K562 (cell line): ENCODE measurements around the gene MEGF11. TPM values are rescaled to one million over a fixed set of nuclear protein-coding genes. Genes with fewer than 3 reads are reported as not detected.

Source experiments
- ATAC-seq: fragments of 200-7000 bp; cut with Tn5 transposase; 3 replicates; pipeline ENCODE4 v1.9.1; 2020; ENCODE audit warnings: moderate library complexity
- BruUV-seq: library from RNA; stranded (reverse); fragments of 400-500 nt; replicated peaks from 2 replicates; lab custom pipeline; 2021; lab: Mats Ljungman, UMichigan
- CTCF ChIA-PET: fragments of 300-600 bp; formaldehyde crosslinking; extraction: SDS; loops from one replicate; lab custom pipeline; 2021; ENCODE audit warnings: low intra/inter-chr PET ratio; lab: Yijun Ruan, JAX
- POLR2A ChIA-PET: fragments of 300-600, 350-650 bp; sonication (Branson Sonifier 250); formaldehyde crosslinking; extraction: SDS; loops from one replicate; lab custom pipeline; 2021; ENCODE audit warnings: antibody characterized with exemption, inconsistent platforms; lab: Yijun Ruan, JAX
- DNase-seq, 4 experiments: peaks; one replicate each; pipeline versions ENCODE4 v3.0.0 to v3.0.0-alpha.2; 2011 to 2018; ENCODE audit warnings: low spot score in 3 of 4, mixed read lengths in 3 of 4; ENCODE audit errors: extremely low read depth in 1 of 4
- FAIRE-seq: peaks from 2 replicates; lab custom pipeline; 2011; peaks lifted over from hg19 to GRCh38; lab: Jason Lieb, UNC
- H2AFZ ChIP-seq: 2 replicates; pipeline ENCODE4 v1.6.0; 2011; ENCODE audit warnings: low read depth, low read length, control low read depth, inconsistent platforms
- H3K27ac ChIP-seq: fragments of 200-600 bp; 3 replicates; pipeline ENCODE4 v1.8.0; 2011; ENCODE audit warnings: low read depth, mild to moderate bottlenecking, control low read depth, inconsistent platforms, low read length, moderate library complexity, mixed read lengths; ENCODE audit errors: extremely low read depth
- H3K27me3 ChIP-seq, 2 experiments: fragments of 300-600 bp in 1 of 2; 2 replicates in 1 of 2; 3 replicates in 1 of 2; pipeline versions ENCODE4 v1.6.0 to v1.8.0; 2011; ENCODE audit warnings: inconsistent platforms in 2 of 2, low read length in 2 of 2, mild to moderate bottlenecking in 1 of 2, mixed read lengths in 1 of 2, moderate library complexity in 1 of 2; ENCODE audit not compliant: control insufficient read depth in 2 of 2, insufficient read depth in 2 of 2
- H3K36me3 ChIP-seq: fragments of 300-600 bp; 3 replicates; pipeline ENCODE4 v1.8.0; 2011; ENCODE audit warnings: mild to moderate bottlenecking, low read length, inconsistent platforms; ENCODE audit not compliant: control insufficient read depth, insufficient read depth
- H3K4me1 ChIP-seq, 2 experiments: fragments of 200-600 bp in 1 of 2; replicated peaks in 1 of 2; 2 replicates in 1 of 2; 3 replicates in 1 of 2; pipeline versions ENCODE4 v1.5.1 to v1.8.0; 2011; ENCODE audit warnings: inconsistent platforms in 2 of 2, low read length in 2 of 2, mild to moderate bottlenecking in 1 of 2, mixed read lengths in 1 of 2, moderate library complexity in 1 of 2; ENCODE audit not compliant: control insufficient read depth in 2 of 2, insufficient read depth in 2 of 2
- H3K4me2 ChIP-seq: 2 replicates; pipeline ENCODE4 v1.6.1; 2011; ENCODE audit warnings: low read length, control low read depth, inconsistent platforms, mixed read lengths; ENCODE audit not compliant: insufficient read depth
- H3K4me3 ChIP-seq: fragments of 200-600 bp; sonication (generic), shearing (Covaris generic); 2 replicates; pipeline ENCODE4 v1.5.1; 2016; ENCODE audit warnings: control low read depth, inconsistent platforms
- H3K79me2 ChIP-seq: fragments of 200-600 bp; 3 replicates; pipeline ENCODE4 v1.8.0; 2011; ENCODE audit warnings: low read length, inconsistent platforms; ENCODE audit not compliant: control insufficient read depth, insufficient read depth
- H3K9ac ChIP-seq, 2 experiments: 2 replicates each; pipeline versions ENCODE4 v1.6.0 to v1.6.1; 2011; ENCODE audit warnings: low read depth in 2 of 2, low read length in 2 of 2, control low read depth in 1 of 2, inconsistent platforms in 1 of 2, mild to moderate bottlenecking in 1 of 2, mixed read lengths in 1 of 2; ENCODE audit not compliant: insufficient read depth in 1 of 2
- H3K9me1 ChIP-seq: one replicate; pipeline ENCODE4 v1.6.0; 2011; ENCODE audit warnings: inconsistent platforms, mild to moderate bottlenecking, low read length, moderate library complexity; ENCODE audit not compliant: control insufficient read depth, insufficient read depth
- H3K9me3 ChIP-seq: replicated peaks from 2 replicates; pipeline ENCODE4 v1.5.1; 2011; ENCODE audit warnings: low read depth, low read length, inconsistent platforms; ENCODE audit not compliant: control insufficient read depth, insufficient read depth
- H4K20me1 ChIP-seq: replicated peaks from 2 replicates; pipeline ENCODE4 v1.6.1; 2011; ENCODE audit warnings: low read length, inconsistent platforms, mixed read lengths; ENCODE audit not compliant: control insufficient read depth, insufficient read depth
- ADNP ChIP-seq: fragments of 200-800 bp; sonication (Bioruptor generic); IDR thresholded peaks from 2 replicates; pipeline ENCODE4 v1.6.1; 2016; ENCODE audit warnings: missing genetic modification characterization, missing compliant biosample characterization
- FOXJ3 ChIP-seq: sonication (generic); formaldehyde crosslinking; IDR thresholded peaks from 2 replicates; pipeline ENCODE4 v1.4.0; 2020; ENCODE audit warnings: mild to moderate bottlenecking, missing genetic modification reagents
- ID3 ChIP-seq, 2 experiments: fragments of 250-450 bp in 1 of 2; fragments of 450-650 bp in 1 of 2; sonication (Bioruptor Pico) in 1 of 2; IDR thresholded peaks; 2 replicates each; pipeline versions ENCODE4 v1.6.1 to v1.8.0; 2016 to 2021; ENCODE audit warnings: mild to moderate bottlenecking in 2 of 2, moderate library complexity in 2 of 2, missing compliant biosample characterization in 1 of 2, missing genetic modification characterization in 1 of 2
- KLF16 ChIP-seq: IDR thresholded peaks from 2 replicates; pipeline ENCODE4 v1.6.1; 2016; ENCODE audit warnings: antibody characterized with exemption
- PTTG1 ChIP-seq: fragments of 450-650 bp; IDR thresholded peaks from 2 replicates; pipeline ENCODE4 v1.6.1; 2016; ENCODE audit warnings: low read depth, mild to moderate bottlenecking, missing genetic modification characterization, missing compliant biosample characterization
- TRIM24 ChIP-seq, 2 experiments: fragments of 450-650 bp; IDR thresholded peaks; 2 replicates each; pipeline ENCODE4 v1.6.1; 2016
- ZNF75A ChIP-seq: fragments of 450-650 bp; formaldehyde crosslinking; IDR thresholded peaks from 2 replicates; pipeline ENCODE4 v1.4.0; 2020; ENCODE audit warnings: mild to moderate bottlenecking
- WGBS: fragments of 100-300 bp; shearing (Covaris generic); methylation state at CpG from one replicate; pipeline ENCODE4 v1.1.6; 2016; ENCODE audit warnings: low coverage, mixed read lengths; ENCODE audit not compliant: insufficient coverage; ENCODE audit errors: missing lambda C conversion rate; 5-methylcytosine and 5-hydroxymethylcytosine counted together
- in situ Hi-C: fragments of 300-500 bp; cut with MboI; formaldehyde crosslinking; loops from 4 replicates; pipeline ENCODE4 v1.15.0; 2018; ENCODE audit warnings: inconsistent platforms, mixed read lengths
- intact Hi-C: fragments of 100-400 bp; cut with micrococcal nuclease; formaldehyde crosslinking; loops from 2 replicates; pipeline ENCODE4 v1.14.2; 2022
- polyA plus RNA-seq, 8 experiments: library from polyadenylated mRNA; depleted of rRNA in 4 of 8; stranded (reverse) in 5 of 8; unstranded in 3 of 8; fragments of >200 nt; fragmentation: Nextera tagmentation in 2 of 8; fragmentation: Illumina TruSeq in 1 of 8; extraction: Ambion mirVana in 2 of 8; extraction: Trizol in 1 of 8; gene quantifications; 2 replicates each; pipeline versions ENCODE4 v1.2.1 to v1.2.3, GENCODE V29; 2011 to 2014; ENCODE audit warnings: inconsistent platforms in 1 of 8, missing spikeins in 1 of 8
- total RNA-seq, 7 experiments: library from RNA; depleted of rRNA in 6 of 7; stranded (reverse); fragments of >200 nt in 6 of 7; fragmentation: Illumina TruSeq in 2 of 7; extraction: Trizol in 2 of 7; gene quantifications; 2 replicates each; pipeline versions ENCODE4 v1.2.1 to v1.2.3, GENCODE V29; 2011 to 2021; ENCODE audit warnings: low replicate concordance in 1 of 7

MEGF11 gene
- total and polyA plus RNA-seq, 9 of the 15 experiments (the other 6 are each of a cell fraction or from before 2014, with no cell fraction given): 0.06 to 0.23 (median 0.20) TPM; not detected in 6

- Histone ChIP-seq H3K9ac (no peak overlapping the region), H3K9me3 (no peaks in the 10 kb centered on the region), H3K4me3 (no peak overlapping the region), H3K79me2 (no peaks in the 10 kb centered on the region), H3K27me3 (peaks cover 0 to 42% of the 10 kb centered on the region in 2 experiments; a peak in 2 of 5 replicates), H3K4me1 (no peaks in the 10 kb centered on the region; a peak in 1 of 5 replicates), H4K20me1 (no peaks in the 10 kb centered on the region), H2AFZ (no peak overlapping the region), H3K27ac (no peak overlapping the region), H3K9me1 (no peaks in the 10 kb centered on the region), H3K36me3 (no peaks in the 10 kb centered on the region), H3K4me2 (no peak overlapping the region)
- TF ChIP-seq ZNF75A (CRISPR knock-in tag): no peak
- BruUV-seq: no TSS peak
- 0% methylated on average over 6 of the region's 6 CpGs for WGBS
- no peak for ATAC-seq
- CTCF ChIA-PET: interaction anchor here (0.6 kb wide), 1 partner anchor 385 kb away, joined by 5 read pairs; no protein-coding TSS in a partner anchor
- intact Hi-C loops (no loop called here), in situ Hi-C loops (no loop called here)
- no peak for DNase-seq
- POLR2A ChIA-PET: interaction anchor here (0.6 kb wide), 1 partner anchor 1231 kb away, joined by 4 read pairs; the partner anchor contains the start of genes AAGAB and IQCH
- no peak for FAIRE-seq
These were observed 230.1 kb downstream of the MEGF11 start for GRCh38 chr15:66023311-66023972.

- H3K4me2 ChIP-seq: no peak overlapping the region
- no peaks in the 10 kb centered on the region for H3K79me2 ChIP-seq
- in situ Hi-C loops (no loop called here), intact Hi-C loops (no loop called here)
- FAIRE-seq (no peak), DNase-seq (no peak), ATAC-seq (no peak)
- ChIA-PET POLR2A (no interaction called here), CTCF (no interaction called here)
- no peak overlapping the region for H3K4me3 ChIP-seq
- H3K4me1 ChIP-seq: no peaks in the 10 kb centered on the region; a peak in 1 of 5 replicates
- no peaks in the 10 kb centered on the region for H4K20me1 ChIP-seq
- H3K9me3 ChIP-seq: no peaks in the 10 kb centered on the region
- H3K9me1 ChIP-seq: no peaks in the 10 kb centered on the region
- H3K27ac ChIP-seq: no peak overlapping the region
- H2AFZ ChIP-seq: no peak overlapping the region
- no TSS peak for BruUV-seq
- H3K36me3 ChIP-seq: no peaks in the 10 kb centered on the region
- TF ChIP-seq KLF16: no peak
- no peak for TF ChIP-seq ID3 (CRISPR knock-in tag; IDR thresholded peaks at IDR 0.05)
- TF ChIP-seq ID3 (tag; IDR thresholded peaks at IDR 0.05): no peak
- no peak for TF ChIP-seq FOXJ3 (CRISPR knock-in tag)
- TF ChIP-seq ADNP: no peak
- TF ChIP-seq TRIM24 (IDR thresholded peaks at IDR 0.05): no peak
- TF ChIP-seq PTTG1: no peak
- H3K27me3 ChIP-seq: peaks cover 6 to 49% of the 10 kb centered on the region in 2 experiments; a peak in 4 of 5 replicates
- H3K9ac ChIP-seq: no peak overlapping the region
- 0% methylated on average over 3 of the region's 3 CpGs for WGBS
These were observed 231.4 kb downstream of the MEGF11 start for GRCh38 chr15:66022163-66022525.
